ENCODE data around the gene ACAP2.

The ACAP2 gene

GRCh38 chr3:195259475-195260279 lies 183.1 kb downstream of the ACAP2 start:
- peak; percentile 68 to 81 for DNase-seq (ENCODE audit: low read depth in 2 of 2)

GRCh38 chr3:195259154-195259474 lies 183.7 kb downstream of the ACAP2 start:
- no peak for DNase-seq (ENCODE audit: low read depth in 2 of 2)

- no peak for DNase-seq (ENCODE audit: low read depth in 2 of 2)
These were observed 184.2 kb downstream of the ACAP2 start for GRCh38 chr3:195258449-195259153.

- no peak for DNase-seq (ENCODE audit: low read depth in 2 of 2)
These were observed 185.1 kb downstream of the ACAP2 start for GRCh38 chr3:195257454-195258448.

DNA sequence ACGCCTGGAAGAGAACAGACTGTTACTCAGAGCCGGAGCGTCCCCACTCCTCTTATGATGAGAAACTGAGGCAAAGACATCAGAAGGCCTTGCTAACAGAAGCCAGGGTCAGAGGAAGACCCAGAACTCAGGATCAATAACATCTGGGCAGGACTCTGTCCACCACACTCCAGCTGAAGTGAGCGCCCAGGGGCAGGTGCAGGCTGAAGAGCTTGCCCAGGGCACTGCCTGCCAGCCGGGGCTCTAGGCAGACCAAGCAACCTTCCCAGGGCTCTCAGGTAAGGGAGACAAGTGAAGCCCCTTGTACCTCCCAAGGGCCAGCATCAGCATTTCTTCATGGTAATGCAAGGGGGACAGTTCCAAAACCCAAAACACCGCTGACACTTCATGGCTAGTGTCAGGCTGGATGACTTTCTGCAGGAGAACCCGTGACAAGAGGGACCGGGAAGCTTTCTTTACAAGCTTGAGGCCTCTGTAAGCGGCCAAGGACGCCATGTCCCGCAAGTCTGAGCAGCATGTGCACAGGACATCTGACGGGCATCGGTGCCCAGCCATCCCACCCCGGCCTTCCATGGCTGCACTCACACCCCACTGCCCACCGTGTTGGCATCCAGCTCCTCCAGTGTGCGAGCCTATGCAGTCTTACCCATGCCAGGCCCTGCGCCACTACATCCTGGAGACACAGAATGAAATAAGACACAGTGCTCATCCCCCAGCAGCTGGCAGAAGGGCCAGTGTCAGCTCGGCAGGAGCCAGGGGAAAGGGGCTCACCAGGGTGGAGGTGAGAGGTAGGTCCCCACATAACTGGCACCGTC lies 186.0 kb downstream of the ACAP2 start:
- DNase-seq (ENCODE audit: low read depth in 2 of 2), result no peak

DNA sequence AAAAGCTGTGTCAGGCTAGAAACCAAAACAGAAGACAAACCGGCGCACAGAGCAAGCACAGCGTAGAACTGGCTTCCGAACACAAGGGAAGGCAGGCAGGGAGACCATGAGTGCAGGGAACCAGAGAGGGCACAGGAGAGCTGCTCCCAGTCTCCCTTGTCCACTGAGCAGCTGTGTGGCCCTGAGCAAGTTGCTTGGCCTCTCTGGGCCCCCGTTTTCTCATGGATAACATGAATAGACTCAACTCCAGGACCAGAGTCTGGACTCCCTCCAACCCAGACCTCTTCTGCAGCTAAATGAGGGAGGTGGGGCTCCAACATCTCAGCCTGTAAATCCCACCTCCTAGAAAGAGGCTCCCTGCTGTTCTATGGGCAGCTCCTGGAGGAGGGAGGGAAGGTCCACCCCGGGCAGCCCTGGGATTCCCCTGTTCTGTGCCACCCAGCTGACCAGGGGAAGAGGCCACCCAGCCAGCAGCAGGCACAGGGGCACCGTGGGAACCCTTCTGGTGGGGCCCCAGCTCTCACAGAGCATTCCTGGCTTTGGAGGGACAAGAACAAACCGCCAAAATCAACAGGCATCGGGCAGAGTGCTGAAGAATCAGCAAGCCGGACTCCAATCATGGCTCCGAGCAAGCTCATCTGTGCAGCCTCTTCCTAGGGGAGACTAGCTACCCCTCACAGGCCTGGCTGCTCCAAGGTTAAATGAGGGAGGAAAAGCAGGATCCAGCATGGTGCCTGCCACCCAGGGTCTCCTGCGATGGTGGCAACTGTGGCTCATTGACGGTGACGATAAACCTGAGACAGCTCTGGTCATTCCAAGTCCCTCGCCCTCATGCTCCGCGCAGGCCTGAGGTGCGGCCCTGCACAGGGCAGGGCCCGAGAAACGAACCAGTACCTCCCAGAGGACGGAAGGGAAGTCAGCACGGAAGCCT lies 187.0 kb downstream of the ACAP2 start:
- no peak for DNase-seq (ENCODE audit: low read depth in 2 of 2)

DNA sequence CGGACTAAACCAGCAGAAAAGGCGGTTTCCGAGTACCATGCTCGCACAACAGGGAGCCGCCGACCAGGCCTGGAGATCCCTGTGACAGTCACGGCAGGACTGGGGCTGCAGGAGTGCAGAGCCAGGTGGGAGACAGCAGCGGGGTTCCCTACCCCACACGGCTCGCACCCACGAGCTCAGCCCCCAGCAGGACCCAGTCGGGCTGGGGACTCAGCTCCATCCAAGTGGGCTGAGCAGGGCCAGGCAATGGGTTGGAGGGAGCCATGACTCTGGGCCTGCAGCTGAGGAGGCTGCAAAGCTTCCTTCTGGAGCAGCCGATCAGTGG lies 187.7 kb downstream of the ACAP2 start:
- DNase-seq (ENCODE audit: low read depth in 2 of 2), result no peak

DNA sequence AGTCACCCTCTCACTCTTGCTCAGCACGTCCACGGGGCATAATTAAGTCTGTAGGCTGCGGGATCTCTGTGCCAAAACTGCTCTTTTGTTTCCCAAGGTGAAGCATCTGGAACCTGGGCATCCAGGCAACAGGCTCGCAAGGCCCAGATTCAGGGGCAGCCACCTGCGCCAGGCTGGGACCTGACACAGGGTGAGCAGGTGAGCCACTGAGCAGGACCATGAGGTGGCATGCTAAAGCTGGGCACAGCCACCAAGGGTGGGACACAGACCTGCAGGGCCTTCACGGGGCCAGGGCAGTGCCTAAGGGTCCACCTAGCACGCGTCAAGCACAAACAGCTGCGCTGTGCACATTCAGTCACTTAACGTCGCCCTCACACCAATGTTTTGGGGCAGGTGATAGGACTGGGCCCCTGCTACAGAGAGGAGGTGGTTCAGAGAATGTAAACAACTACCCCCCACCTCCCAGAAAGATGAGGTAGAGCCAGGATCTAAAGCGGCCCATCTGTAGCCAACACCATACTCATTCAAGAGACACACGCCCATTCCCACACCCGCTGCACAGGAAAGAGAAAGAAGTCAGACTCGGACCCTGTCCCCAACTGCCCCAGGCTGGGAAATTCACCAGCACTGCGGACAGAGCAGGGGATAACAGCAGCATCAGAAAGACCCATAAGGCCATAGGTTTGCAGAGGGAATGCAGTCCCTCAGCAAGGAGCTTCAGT lies 188.2 kb downstream of the ACAP2 start:
- DNase-seq (ENCODE audit: low read depth in 2 of 2), result no peak

DNA sequence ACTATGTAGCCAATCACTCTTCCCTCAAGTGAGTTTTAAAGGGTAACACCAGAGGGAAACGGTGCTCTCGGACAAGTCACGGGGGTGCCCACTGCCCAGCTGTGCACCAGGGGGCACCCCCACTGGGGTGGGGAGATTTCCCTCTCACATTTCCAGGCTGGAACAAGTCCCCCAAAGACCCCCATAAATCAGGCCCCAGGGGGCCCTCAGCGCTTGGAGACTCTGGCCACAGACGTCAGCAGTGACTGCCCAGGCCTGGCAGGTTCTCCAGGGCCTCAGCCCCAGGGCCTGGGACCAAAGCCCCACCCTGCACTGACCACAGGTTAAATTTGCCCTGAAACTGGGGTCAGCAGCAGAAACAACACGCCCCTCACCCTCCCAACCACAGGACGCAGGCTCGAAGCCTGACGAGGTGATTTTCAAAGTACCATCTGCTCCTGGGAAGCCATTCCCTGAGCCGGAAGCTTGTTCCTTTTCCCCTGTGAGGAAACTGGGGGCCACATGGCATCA lies 188.8 kb downstream of the ACAP2 start:
- no peak for DNase-seq (ENCODE audit: low read depth in 2 of 2)

GRCh38 chr3:195251336-195252065 lies 191.3 kb downstream of the ACAP2 start:
- no peak for DNase-seq (ENCODE audit: low read depth in 2 of 2)

GRCh38 chr3:195250473-195251251 lies 192.2 kb downstream of the ACAP2 start:
- no peak for DNase-seq (ENCODE audit: low read depth in 2 of 2)

DNA sequence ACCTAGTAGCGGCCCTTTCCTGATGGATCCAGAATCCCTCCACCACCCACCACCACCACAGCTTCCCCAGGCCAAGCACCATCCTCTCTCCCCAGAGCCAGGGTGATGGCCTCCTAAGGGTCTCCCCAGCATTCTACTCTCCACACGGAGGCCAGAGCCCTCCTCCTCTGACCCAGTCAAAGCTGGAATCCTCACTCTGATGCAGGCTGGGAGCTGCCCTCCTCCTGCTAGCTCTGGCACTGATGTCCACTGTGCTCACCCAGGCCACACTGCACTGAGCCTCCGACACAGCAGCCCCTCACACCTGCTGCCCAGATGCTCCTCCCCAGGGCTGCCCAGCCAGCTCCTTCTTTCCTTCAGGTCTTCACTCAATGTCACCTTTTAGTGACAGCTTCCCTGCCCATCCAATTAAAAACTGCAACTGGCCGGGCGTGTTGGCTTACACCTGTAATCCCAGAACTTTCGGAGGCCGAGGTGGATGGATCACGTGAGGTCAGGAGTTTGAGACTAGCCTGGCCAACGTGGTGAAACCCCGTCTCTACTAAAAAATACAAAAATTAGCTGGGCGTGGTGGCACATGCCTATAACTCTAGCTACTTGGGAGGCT lies 192.9 kb downstream of the ACAP2 start:
- DNase-seq (ENCODE audit: low read depth in 2 of 2), result no peak

- DNase-seq (ENCODE audit: low read depth in 2 of 2), result no peak
These were observed 193.6 kb downstream of the ACAP2 start for GRCh38 chr3:195249057-195249770.

- no peak for DNase-seq (ENCODE audit: low read depth in 2 of 2)
These were observed 194.5 kb downstream of the ACAP2 start for GRCh38 chr3:195248281-195248680.

DNA sequence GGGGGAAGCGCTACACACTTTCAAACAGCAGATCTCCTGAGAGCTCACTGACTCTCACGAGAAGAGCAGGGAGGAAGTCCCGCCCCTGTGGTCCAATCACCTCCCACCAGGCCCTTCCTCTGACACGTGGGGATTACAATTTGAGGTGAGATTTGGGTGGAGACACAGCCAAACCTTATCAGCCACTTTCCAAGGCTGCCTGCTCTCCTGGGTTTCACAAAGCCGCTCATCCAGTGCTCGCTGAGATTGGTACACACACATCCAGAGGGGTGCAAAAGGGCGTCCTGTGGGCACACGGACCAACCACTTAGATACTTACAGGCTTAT lies 195.0 kb downstream of the ACAP2 start:
- DNase-seq (ENCODE audit: low read depth in 2 of 2), result no peak

GRCh38 chr3:195247086-195247862 lies 195.5 kb downstream of the ACAP2 start:
- DNase-seq (ENCODE audit: low read depth in 2 of 2), result no peak
